MM.1S (cell line): ENCODE results near the gene IL27RA.

Experiments
- EZH2 ChIP-seq: fragments of 300-600 bp; sonication (generic); optimal IDR thresholded peaks from 2 replicates; pipeline ENCODE3; 2017; ENCODE audit warnings: low read depth, mild to moderate bottlenecking, antibody characterized with exemption, low read length, mixed read lengths
- TF ChIP-seq, protein P1 (sequence below): fragments of 300-600 bp; sonication (generic); IDR thresholded peaks from 2 replicates; pipeline ENCODE4 v1.5.1; 2016; ENCODE audit warnings: antibody characterized with exemption, low read length, mixed read lengths

DNA sequence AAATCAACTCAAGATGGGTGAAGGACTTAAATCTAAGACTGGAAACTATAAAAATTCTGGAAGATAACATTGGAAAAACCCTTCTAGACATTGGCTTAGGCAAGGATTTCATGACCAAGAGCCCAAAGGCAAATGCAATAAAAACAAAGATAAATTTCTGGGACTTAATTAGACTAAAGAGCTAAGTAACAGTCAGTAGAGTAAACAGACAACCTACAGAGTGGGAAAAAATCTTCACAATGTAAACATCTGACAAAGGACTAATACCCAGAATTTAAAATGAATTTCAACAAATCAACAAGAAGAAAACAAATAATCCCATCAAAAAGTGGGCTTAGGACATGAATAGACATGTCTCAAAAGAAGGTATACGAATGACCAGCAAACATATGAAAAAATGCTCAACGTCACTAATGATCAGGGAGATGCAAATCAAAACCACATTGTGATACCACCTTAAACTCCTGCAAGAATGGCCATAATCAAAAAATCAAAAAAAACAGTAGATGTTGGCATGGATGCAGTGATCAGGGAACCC is 19.1 kb upstream of the IL27RA start:
- no peak for TF ChIP-seq EZH2
- TF ChIP-seq, protein P1, sequence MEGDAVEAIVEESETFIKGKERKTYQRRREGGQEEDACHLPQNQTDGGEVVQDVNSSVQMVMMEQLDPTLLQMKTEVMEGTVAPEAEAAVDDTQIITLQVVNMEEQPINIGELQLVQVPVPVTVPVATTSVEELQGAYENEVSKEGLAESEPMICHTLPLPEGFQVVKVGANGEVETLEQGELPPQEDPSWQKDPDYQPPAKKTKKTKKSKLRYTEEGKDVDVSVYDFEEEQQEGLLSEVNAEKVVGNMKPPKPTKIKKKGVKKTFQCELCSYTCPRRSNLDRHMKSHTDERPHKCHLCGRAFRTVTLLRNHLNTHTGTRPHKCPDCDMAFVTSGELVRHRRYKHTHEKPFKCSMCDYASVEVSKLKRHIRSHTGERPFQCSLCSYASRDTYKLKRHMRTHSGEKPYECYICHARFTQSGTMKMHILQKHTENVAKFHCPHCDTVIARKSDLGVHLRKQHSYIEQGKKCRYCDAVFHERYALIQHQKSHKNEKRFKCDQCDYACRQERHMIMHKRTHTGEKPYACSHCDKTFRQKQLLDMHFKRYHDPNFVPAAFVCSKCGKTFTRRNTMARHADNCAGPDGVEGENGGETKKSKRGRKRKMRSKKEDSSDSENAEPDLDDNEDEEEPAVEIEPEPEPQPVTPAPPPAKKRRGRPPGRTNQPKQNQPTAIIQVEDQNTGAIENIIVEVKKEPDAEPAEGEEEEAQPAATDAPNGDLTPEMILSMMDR, result no peak
